Stimulated activated CD8-positive, alpha-beta memory T cell treated with anti-CD3 and anti-CD28 coated beads, Interleukin-7, amount 100 ng/mL, for 4 hours (primary cell): ENCODE results near the gene ADPRH.
"Not testable (repeated sequence)": the region's sequence is repeated elsewhere in the genome, so short reads cannot be mapped to it uniquely, and the experiment has no call there.

Experiments used
- DNase-seq, 2 donors: peaks; one replicate each; pipeline ENCODE4 v3.0.0-alpha.2; 2020; ENCODE audit warnings: low read depth in 2 of 2

Gene ADPRH

DNA sequence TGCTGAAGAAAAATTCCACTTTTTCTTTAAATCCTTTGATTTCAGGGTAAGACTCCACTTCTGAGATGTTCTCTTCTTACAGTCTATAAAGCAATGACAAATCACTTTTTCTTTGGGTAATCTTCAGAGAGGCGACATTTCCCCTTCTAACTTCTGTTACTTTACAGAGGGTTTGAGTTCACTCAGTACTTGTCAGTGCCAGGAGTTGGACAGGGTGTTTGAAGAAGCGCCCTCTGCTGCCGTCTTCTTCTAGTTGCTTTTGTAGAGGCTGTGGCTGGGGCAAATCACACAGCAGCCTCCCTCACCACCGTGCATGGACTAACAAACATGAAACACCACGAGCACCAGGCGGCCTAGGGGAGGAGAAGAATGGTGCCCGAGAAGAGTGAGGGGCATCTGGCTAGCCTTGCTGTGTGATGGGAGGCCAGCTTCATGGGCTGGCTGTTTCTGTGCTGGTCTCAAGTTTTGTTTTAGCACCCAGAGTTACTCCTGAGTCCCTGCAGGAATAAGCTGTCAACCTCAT lies 19.8 kb upstream of the ADPRH start, which contains the start of gene CD80:
CD80 (minus strand) TSS at position 174 of the 523 bp plus-strand sequence. CDS start 1,886 bp downstream, outside the sequence.
- DNase-seq: peak; percentile 33 to 38

- DNase-seq: no peak
These were observed 19.1 kb upstream of the ADPRH start for GRCh38 chr3:119560160-119560559.

DNA sequence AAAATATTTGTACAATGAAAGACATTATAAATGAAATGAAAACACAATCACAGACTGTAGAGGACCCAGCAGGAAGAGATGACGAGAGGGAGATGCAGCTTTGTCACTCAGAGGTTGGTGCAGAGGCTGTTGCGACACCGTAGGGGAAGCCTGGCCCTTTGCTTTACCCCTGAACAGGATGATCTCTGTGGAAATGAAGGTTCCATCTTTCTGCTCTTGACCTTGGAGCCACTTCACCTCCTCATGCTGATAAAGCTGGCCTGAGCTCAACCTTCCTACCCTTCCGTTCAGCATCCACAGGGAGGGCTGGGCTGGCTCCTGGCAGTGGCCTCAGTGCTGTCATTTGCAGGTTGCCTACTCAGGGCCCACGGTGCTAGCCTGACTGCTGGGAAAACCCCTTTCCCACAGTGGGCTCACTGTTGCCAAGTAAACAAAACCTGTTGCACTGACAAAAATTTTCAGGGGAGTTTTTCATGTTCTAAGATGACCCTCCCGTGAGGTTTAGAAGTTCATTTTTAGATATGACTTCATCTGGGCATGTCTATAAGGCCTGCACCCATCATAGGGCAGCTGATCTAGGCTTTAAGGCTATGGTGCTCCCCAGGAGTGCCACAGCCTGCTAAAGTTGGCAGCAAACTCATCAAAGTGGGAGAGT lies 16.9 kb upstream of the ADPRH start:
- peak in 1 of 2 donors; percentile 2 for DNase-seq

DNA sequence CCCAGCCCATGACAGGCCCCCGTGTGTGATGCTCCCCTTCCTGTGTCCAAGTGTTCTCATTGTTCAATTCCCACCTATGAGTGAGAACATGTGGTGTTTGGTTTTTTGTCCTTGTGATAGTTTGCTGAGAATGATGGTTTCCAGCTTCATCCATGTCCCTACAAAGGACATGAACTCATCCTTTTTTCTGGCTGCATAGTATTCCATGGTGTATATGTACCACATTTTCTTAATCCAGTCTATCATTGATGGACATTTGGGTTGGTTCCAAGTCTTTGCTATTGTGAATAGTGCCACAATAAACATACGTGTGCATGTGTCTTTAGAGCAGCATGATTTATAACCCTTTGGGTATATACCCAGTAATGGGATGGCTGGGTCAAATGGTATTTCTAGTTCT lies 16.0 kb upstream of the ADPRH start:
- not testable (repeated sequence) for DNase-seq

GRCh38 chr3:119569156-119569555 lies 10.1 kb upstream of the ADPRH start:
- DNase-seq: no peak

- DNase-seq: no peak
These were observed 9.1 kb upstream of the ADPRH start for GRCh38 chr3:119570229-119570628.

DNA sequence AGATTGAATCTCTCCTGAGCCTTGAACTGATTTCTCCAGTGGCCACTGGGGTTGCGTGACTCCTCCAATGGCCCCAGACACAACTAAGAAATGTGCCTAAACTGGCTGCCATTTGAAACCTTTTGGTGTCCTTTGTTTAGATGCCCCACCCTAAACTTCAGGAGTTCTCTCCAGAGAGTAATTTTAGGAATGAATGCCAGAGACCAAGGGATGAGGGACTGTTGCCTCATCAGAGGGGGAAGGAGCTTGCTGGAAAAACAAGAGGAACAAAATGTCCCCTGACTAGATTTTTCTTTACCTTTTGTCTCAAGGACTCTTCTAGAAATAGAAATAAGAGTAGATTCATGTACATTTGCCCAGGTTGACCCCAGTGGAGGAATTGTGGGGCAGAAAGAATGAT lies 8.1 kb upstream of the ADPRH start:
- no peak for DNase-seq

DNA sequence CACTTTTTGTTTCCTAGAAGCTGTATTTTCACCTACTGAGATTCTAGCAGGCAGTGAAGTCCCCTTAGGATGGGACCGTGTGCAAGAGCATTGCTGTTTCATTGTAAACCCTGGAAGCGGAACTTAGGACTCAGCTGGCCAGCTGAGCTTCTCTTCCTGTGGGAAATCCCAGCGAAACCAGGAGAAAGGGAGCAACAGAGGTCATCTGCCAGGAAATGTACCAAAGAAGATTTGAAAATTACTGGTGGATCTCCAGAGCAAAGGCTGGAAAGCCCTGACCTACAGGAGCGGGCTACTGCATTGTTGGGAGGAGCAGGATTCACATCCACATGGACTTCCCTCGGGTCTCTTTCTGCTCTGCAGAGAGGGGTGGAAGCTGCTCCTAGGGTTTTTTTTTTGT lies 7.6 kb upstream of the ADPRH start:
- DNase-seq: no peak

- no peak for DNase-seq
These were observed 3.8 kb upstream of the ADPRH start for GRCh38 chr3:119575507-119575906.

DNA sequence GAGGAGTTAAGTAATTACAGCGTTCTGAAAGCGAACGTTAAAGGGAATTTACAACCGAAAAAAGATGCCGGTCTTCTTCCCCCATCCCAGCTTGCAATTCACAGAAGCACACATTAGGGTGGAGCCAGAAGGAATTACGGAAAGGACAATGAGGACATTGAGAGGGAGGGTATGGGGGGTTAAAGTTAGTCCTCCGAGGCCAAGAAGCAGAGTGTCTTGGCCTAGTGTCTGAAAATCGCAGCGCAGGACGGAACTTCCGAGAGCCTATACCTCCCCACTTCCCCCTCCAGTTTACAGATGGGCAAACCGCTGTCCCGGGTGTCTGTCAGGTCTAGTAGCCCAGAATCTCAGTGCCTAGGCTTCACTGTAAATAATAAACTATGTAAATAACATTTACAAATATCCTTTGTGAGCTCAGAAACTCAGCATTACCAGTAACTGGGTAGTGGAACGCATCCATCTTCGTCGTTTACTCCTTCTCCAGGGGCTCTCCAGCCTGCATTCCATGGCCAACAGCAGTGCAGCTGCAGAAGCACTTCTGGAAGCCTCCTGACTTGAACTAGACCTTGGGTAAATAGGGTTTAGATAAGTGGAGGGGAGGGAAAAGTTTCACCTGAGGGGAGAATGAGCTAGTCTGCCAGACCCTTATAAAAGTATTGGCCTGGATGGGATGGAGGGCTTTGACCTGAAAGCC lies 922 bp downstream of the ADPRH start:
- no peak for DNase-seq

DNA sequence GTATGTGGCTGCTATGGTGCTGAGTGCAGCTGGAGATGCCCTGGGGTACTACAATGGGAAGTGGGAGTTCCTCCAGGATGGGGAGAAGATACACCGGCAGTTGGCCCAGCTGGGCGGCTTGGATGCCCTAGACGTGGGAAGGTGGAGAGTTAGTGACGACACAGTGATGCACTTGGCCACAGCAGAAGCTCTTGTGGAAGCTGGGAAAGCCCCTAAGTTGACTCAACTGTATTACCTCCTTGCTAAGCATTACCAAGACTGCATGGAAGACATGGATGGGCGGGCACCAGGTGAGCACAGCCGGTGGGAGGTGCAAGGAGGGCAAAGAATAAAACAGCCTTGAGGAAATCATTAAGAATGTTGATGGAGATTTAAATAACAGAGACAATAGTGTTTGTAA lies 2.9 kb downstream of the ADPRH start:
- DNase-seq: no peak

- no peak for DNase-seq
These were observed 5.9 kb downstream of the ADPRH start for GRCh38 chr3:119585208-119585607.

GRCh38 chr3:119585856-119586570 lies 6.7 kb downstream of the ADPRH start:
- no peak for DNase-seq

- no peak for DNase-seq
These were observed 7.5 kb downstream of the ADPRH start for GRCh38 chr3:119586733-119587172.

GRCh38 chr3:119588112-119588511 lies 8.8 kb downstream of the ADPRH start:
- no peak for DNase-seq

- DNase-seq: no peak
These were observed 9.9 kb downstream of the ADPRH start for GRCh38 chr3:119589102-119589773.

- DNase-seq: no peak
These were observed 11.4 kb downstream of the ADPRH start for GRCh38 chr3:119590706-119591105.

DNA sequence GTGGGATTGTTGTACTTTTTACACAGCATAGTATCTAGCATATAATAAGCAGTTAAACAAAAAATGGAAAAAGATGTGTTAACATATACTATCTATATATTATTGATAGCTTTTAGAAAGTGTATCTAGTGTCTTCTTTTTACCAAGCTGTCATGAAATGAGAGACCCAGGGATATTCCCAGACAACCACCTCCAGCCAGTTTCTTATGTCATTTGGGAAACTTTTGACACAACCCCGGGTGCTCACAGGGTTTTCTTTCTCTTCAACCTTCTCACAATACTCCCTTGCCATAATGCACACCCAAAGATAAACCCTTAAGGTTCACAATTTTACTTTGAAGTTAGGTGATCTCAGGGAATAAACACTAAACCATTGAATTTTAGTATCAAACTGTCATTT lies 13.6 kb downstream of the ADPRH start:
- DNase-seq: no peak

DNA sequence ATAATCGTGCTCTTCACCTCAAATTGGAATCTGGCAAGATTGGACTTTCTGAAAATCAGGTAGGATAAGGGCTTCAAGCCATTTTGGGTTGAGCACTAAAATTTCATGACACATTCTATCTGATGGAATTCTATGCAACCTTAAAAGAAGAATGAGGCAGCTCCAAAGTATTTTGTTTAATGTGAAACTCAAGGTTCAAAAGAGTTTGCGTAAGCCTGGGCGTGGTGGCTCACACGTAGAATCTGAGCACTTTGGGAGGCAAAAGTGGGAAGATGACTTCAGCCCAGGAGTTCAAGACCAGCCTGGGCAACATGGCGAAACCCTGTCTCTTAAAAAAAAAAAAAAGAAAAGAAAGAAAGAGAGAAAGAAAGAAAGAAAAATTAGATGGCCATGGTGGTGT lies 14.8 kb downstream of the ADPRH start:
- no peak for DNase-seq

DNA sequence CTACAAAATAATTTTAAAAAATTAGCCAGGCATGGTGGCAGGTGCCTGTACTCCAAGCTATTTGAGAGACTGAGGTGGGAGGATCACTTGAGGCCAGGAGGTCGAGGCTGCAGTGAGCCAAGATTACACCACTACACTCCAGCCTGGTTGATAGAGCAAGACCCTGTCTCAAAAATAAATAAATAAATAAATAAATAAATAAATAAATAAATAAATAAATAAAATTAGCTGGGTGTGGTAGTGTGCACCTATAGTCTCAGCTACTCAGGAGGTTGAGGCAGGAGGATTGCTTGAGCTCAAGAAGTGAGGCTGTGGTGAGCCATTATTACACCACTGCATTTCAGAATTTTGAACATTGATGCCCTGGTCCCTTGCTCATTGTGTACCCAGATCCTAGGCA lies 15.6 kb downstream of the ADPRH start:
- DNase-seq: not testable (repeated sequence)

DNA sequence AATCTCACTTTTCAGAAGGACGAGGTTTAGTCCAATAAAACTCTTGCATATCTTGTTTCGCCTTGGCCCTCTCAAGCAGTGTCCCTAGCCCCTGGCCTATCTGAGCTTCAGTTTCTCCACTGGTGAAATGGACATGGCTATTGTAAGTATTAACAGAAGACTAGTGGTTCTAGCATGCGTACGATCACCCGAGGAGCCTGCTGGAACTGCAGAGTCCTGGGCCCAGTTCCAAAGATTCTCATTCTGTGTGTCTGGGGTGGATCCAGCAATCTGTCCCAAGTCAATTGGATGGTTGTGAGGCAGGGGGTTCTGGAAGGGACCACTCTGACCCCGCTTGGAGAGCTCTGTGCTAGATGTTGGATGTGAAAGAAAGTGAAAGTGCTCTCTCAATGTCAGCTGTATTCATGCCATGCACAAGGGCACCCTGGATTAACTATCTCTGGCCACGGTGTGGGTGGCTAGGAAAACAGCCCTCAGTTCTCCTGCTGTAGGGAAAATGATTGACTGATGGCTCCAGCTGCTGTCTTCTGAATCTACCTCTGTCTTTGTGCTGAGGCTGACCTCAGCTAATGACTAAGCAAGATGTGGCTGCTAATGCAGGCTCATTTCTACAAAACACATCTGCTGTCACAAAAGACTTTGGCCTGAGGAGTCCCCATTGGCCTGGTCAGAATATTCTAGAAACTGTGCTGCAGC lies 16.5 kb downstream of the ADPRH start:
- DNase-seq: no peak
